GM12878 (cell line): ENCODE results near the gene DAAM1. TPM values are rescaled to one million over a fixed set of nuclear protein-coding genes. Genes with fewer than 3 reads are reported as not detected.

Experiments
- ATAC-seq: fragments of 200-7000 bp; cut with Tn5 transposase; 3 replicates; pipeline ENCODE4 v1.9.1; 2020; ENCODE audit warnings: mild to moderate bottlenecking, moderate library complexity
- BruUV-seq: library from RNA; stranded (reverse); fragments of 400-500 nt; replicated peaks from 2 replicates; lab custom pipeline; 2021; lab: Mats Ljungman, UMichigan
- CTCF ChIA-PET: fragments of 300-600 bp; sonication (Branson Sonifier 250); formaldehyde crosslinking; extraction: SDS; loops from one replicate; lab custom pipeline; 2021; ENCODE audit warnings: inconsistent platforms; lab: Yijun Ruan, JAX
- POLR2A ChIA-PET: fragments of 350-600 bp; formaldehyde crosslinking; extraction: SDS; loops from one replicate; lab custom pipeline; 2021; ENCODE audit warnings: inconsistent platforms; lab: Charles Lee
- RAD21 ChIA-PET: fragments of 300-600 bp; sonication (Branson Sonifier 250); formaldehyde crosslinking; loops from one replicate; lab custom pipeline; 2023; ENCODE audit warnings: antibody characterized with exemption; ENCODE audit not compliant: unreplicated experiment; lab: Charles Lee
- SMC1A ChIA-PET: fragments of 300-600 bp; sonication (Branson Sonifier 250); formaldehyde crosslinking; loops from one replicate; lab custom pipeline; 2023; ENCODE audit not compliant: unreplicated experiment, uncharacterized antibody; lab: Charles Lee
- DNase-seq: peaks from one replicate; pipeline ENCODE4 v3.0.0-alpha.2; 2011; ENCODE audit warnings: low read depth, low spot score
- FAIRE-seq: peaks from 3 replicates; lab custom pipeline; 2011; peaks lifted over from hg19 to GRCh38; lab: Jason Lieb, UNC
- H2AFZ ChIP-seq: 2 replicates; pipeline ENCODE4 v1.6.0; 2011; ENCODE audit warnings: low read depth, low read length, control low read depth; ENCODE audit not compliant: control insufficient read depth
- H3K27ac ChIP-seq: 2 replicates; pipeline ENCODE4 v1.5.1; 2011; ENCODE audit warnings: control low read depth; ENCODE audit not compliant: control insufficient read depth, insufficient read depth
- H3K27me3 ChIP-seq, 2 experiments: replicated peaks in 1 of 2; 2 replicates each; pipeline versions ENCODE4 v1.6.0 to v1.6.1; 2011; ENCODE audit warnings: low read length in 1 of 2; ENCODE audit not compliant: control insufficient read depth in 2 of 2, insufficient read depth in 2 of 2
- H3K36me3 ChIP-seq, 2 experiments: 2 replicates each; pipeline ENCODE4 v1.5.1; 2011; ENCODE audit warnings: low read length in 1 of 2; ENCODE audit not compliant: control insufficient read depth in 2 of 2, insufficient read depth in 2 of 2
- H3K4me1 ChIP-seq: 2 replicates; pipeline ENCODE4 v1.6.1; 2011; ENCODE audit warnings: mild to moderate bottlenecking, low read length, moderate library complexity, mixed read lengths; ENCODE audit not compliant: control insufficient read depth, insufficient read depth
- H3K4me2 ChIP-seq: 2 replicates; pipeline ENCODE4 v1.6.0; 2011; ENCODE audit warnings: control low read depth; ENCODE audit not compliant: control insufficient read depth, insufficient read depth
- H3K4me3 ChIP-seq: fragments of 200-600 bp; sonication (generic); 2 replicates; pipeline ENCODE4 v1.5.1; 2016
- H3K79me2 ChIP-seq: 2 replicates; pipeline ENCODE4 v1.6.0; 2011; ENCODE audit warnings: low read length; ENCODE audit not compliant: control insufficient read depth, insufficient read depth
- H3K9ac ChIP-seq: 2 replicates; pipeline ENCODE4 v1.8.0; 2011; ENCODE audit warnings: low read length, control low read depth, mixed read lengths; ENCODE audit not compliant: control insufficient read depth, insufficient read depth
- H3K9me3 ChIP-seq: replicated peaks from 3 replicates; pipeline ENCODE4 v1.5.1; 2011; ENCODE audit warnings: mild to moderate bottlenecking, low read length; ENCODE audit not compliant: control insufficient read depth, insufficient read depth
- H4K20me1 ChIP-seq: 2 replicates; pipeline ENCODE4 v1.6.0; 2011; ENCODE audit not compliant: control insufficient read depth, insufficient read depth
- DPF2 ChIP-seq: fragments of 450-650 bp; IDR thresholded peaks from 2 replicates; pipeline ENCODE4 v1.6.1; 2017; ENCODE audit warnings: mild to moderate bottlenecking
- HCFC1 ChIP-seq: fragments of 150-350 bp; IDR thresholded peaks from 2 replicates; pipeline ENCODE4 v1.6.1; 2014; ENCODE audit warnings: low read length
- MTA2 ChIP-seq: fragments of 450-650 bp; IDR thresholded peaks from 2 replicates; pipeline ENCODE4 v1.6.1; 2016; ENCODE audit warnings: low read depth, mild to moderate bottlenecking, moderate library complexity
- PAX8 ChIP-seq: fragments of 450-650 bp; IDR thresholded peaks from 2 replicates; pipeline ENCODE4 v1.6.1; 2017; ENCODE audit warnings: mild to moderate bottlenecking, moderate library complexity
- POLR2AphosphoS5 ChIP-seq: IDR thresholded peaks from 2 replicates; pipeline ENCODE4 v1.6.1; 2011; ENCODE audit warnings: mild to moderate bottlenecking, low read length, inconsistent platforms
- RBBP5 ChIP-seq: fragments of 200-600 bp; sonication (generic); conservative IDR thresholded peaks from 2 replicates; pipeline ENCODE4 v1.6.1; 2016
- RCOR1 ChIP-seq: conservative IDR thresholded peaks from 2 replicates; pipeline ENCODE4 v1.6.1; 2012; ENCODE audit warnings: low read depth, low read length, improper control_type of control experiment
- RELA ChIP-seq: fragments of 450-650 bp; IDR thresholded peaks from 2 replicates; pipeline ENCODE4 v1.8.0; 2014; ENCODE audit warnings: borderline replicate concordance; ENCODE audit not compliant: partially characterized antibody
- REST ChIP-seq: IDR thresholded peaks from 2 replicates; pipeline ENCODE4 v1.6.1; 2012; ENCODE audit warnings: mild to moderate bottlenecking, low read depth, low read length
- SMC3 ChIP-seq: IDR thresholded peaks from 2 replicates; pipeline ENCODE4 v1.6.1; 2011; ENCODE audit warnings: low read length, improper control_type of control experiment, borderline replicate concordance
- SPI1 ChIP-seq: IDR thresholded peaks from 2 replicates; pipeline ENCODE4 v1.6.1; 2011; ENCODE audit warnings: low read depth, mild to moderate bottlenecking, low read length, moderate library complexity, borderline replicate concordance; ENCODE audit not compliant: insufficient read depth
- USF2 ChIP-seq: IDR thresholded peaks from 2 replicates; pipeline ENCODE4 v1.6.1; 2011; ENCODE audit warnings: low read depth, low read length, improper control_type of control experiment, borderline replicate concordance
- ZNF592 ChIP-seq: fragments of 450-650 bp; IDR thresholded peaks from 2 replicates; pipeline ENCODE4 v1.6.1; 2017; ENCODE audit warnings: mild to moderate bottlenecking, moderate library complexity
- WGBS: methylation state at CpG from one replicate; pipeline ENCODE4 v1.1.6; 2016; ENCODE audit warnings: low lambda C conversion rate; ENCODE audit not compliant: insufficient replicate concordance, insufficient coverage; ENCODE audit errors: missing lambda C conversion rate; 5-methylcytosine and 5-hydroxymethylcytosine counted together
- in situ Hi-C: fragments of 300-500 bp; cut with MboI; formaldehyde crosslinking; loops from 9 replicates; pipeline ENCODE4 v1.14.3; 2018; ENCODE audit warnings: mixed read lengths
- intact Hi-C: fragments of 100-400 bp; cut with micrococcal nuclease; formaldehyde crosslinking; loops from one replicate; pipeline ENCODE4 v1.14.2; 2022; ENCODE audit not compliant: unreplicated experiment
- polyA plus RNA-seq, 11 experiments: library from polyadenylated mRNA; depleted of rRNA in 4 of 11; unstranded in 6 of 11; stranded (reverse) in 5 of 11; fragments of >200 nt; fragmentation: Nextera tagmentation in 4 of 11; fragmentation: Illumina TruSeq in 1 of 11; extraction: Ambion mirVana in 4 of 11; extraction: Trizol in 1 of 11; gene quantifications; 1 replicate in 1 of 11; 2 replicates in 10 of 11; pipeline versions ENCODE4 v1.2.1 to v1.2.3, GENCODE V29; 2011 to 2016; ENCODE audit warnings: inconsistent platforms in 2 of 11, missing spikeins in 2 of 11, low read depth in 1 of 11
- total RNA-seq, 4 experiments: library from RNA; depleted of rRNA in 3 of 4; stranded (reverse); fragments of >200 nt in 3 of 4; fragmentation: Illumina TruSeq in 1 of 4; extraction: Trizol in 1 of 4; gene quantifications; 2 replicates each; pipeline versions ENCODE4 v1.2.1 to v1.2.3, GENCODE V29; 2013 to 2021

The DAAM1 gene
- total and polyA plus RNA-seq, 10 of the 15 experiments (the other 5 are each of a cell fraction or from before 2014, with no cell fraction given): 13.8 to 32.4 (median 24.2) TPM

GRCh38 chr14:59140106-59140843 is 48.2 kb upstream of the DAAM1 start (continued):
- no peak for TF ChIP-seq REST
- no peak for TF ChIP-seq SMC3
- no peak for TF ChIP-seq PAX8
- TF ChIP-seq DPF2: no peak
- no peak for TF ChIP-seq SPI1

- ChIA-PET SMC1A (interaction anchor here (0.7 to 2.1 kb wide), 3 partner anchors 13 to 286 kb away, joined by 3 to 8 read pairs (median 4); no protein-coding TSS in a partner anchor), RAD21 (interaction anchor here (1.0 kb wide), 1 partner anchor 297 kb away, joined by 3 read pairs; no protein-coding TSS in a partner anchor), POLR2A (interaction anchor here (0.8 kb wide), 1 partner anchor 44 kb away, joined by 3 read pairs; no protein-coding TSS in a partner anchor), CTCF (interaction anchor here (0.9 to 2.0 kb wide), 2 partner anchors 17 to 23 kb away, joined by 3 to 5 read pairs; no protein-coding TSS in a partner anchor)
- DNase-seq (no peak), ATAC-seq (no peak), FAIRE-seq (no peak)
- no peaks in the 10 kb centered on the region for H3K79me2 ChIP-seq
- intact Hi-C loops: no loop called here
- H4K20me1 ChIP-seq: no peaks in the 10 kb centered on the region
- H3K9me3 ChIP-seq: no peaks in the 10 kb centered on the region
- no peak overlapping the region for H3K4me2 ChIP-seq
- H3K27ac ChIP-seq: no peak overlapping the region
- H2AFZ ChIP-seq: no peak overlapping the region
- in situ Hi-C loops: no loop called here
- H3K4me1 ChIP-seq: peaks cover 14% of the 10 kb centered on the region
- no peaks in the 10 kb centered on the region for H3K27me3 ChIP-seq
- WGBS: 41% methylated on average over 2 of the region's 2 CpGs
- H3K4me3 ChIP-seq: no peak overlapping the region
- H3K36me3 ChIP-seq: no peaks in the 10 kb centered on the region
- no peak overlapping the region for H3K9ac ChIP-seq
- BruUV-seq: no TSS peak
- no peak for TF ChIP-seq RCOR1
- no peak for TF ChIP-seq RELA
- no peak for TF ChIP-seq RBBP5
- no peak for TF ChIP-seq USF2
- TF ChIP-seq HCFC1: no peak
- TF ChIP-seq MTA2: no peak
- TF ChIP-seq ZNF592: no peak
- TF ChIP-seq POLR2AphosphoS5: no peak
These were observed 42.0 kb upstream of the DAAM1 start for GRCh38 chr14:59146484-59146883.
